ENCODE measurements around the gene CDC34.

- TF ChIP-seq, protein P1, sequence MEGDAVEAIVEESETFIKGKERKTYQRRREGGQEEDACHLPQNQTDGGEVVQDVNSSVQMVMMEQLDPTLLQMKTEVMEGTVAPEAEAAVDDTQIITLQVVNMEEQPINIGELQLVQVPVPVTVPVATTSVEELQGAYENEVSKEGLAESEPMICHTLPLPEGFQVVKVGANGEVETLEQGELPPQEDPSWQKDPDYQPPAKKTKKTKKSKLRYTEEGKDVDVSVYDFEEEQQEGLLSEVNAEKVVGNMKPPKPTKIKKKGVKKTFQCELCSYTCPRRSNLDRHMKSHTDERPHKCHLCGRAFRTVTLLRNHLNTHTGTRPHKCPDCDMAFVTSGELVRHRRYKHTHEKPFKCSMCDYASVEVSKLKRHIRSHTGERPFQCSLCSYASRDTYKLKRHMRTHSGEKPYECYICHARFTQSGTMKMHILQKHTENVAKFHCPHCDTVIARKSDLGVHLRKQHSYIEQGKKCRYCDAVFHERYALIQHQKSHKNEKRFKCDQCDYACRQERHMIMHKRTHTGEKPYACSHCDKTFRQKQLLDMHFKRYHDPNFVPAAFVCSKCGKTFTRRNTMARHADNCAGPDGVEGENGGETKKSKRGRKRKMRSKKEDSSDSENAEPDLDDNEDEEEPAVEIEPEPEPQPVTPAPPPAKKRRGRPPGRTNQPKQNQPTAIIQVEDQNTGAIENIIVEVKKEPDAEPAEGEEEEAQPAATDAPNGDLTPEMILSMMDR (IDR thresholded peaks at IDR 0.05; ENCODE audit: low read depth, low read length, missing input control): no peak
- TF ChIP-seq SP1 (IDR thresholded peaks at IDR 0.05) (no peak), GABPA (IDR thresholded peaks at IDR 0.05 in 1 of 2, conservative IDR thresholded peaks at IDR 0.05 in 1 of 2) (no peak), JUND (IDR thresholded peaks at IDR 0.05) (no peak), RAD21 (IDR thresholded peaks at IDR 0.05) (no peak)
These were observed 48.8 kb downstream of the CDC34 start for GRCh38 chr19:580274-580835.

Measured in liver (tissue), 3 donors.